H1 (cell line): ENCODE measurements around the gene ART5. TPM values are rescaled to one million over a fixed set of nuclear protein-coding genes. Genes with fewer than 3 reads are reported as not detected.

Source experiments
- CTCF ChIA-PET: fragments of 300-600 bp; sonication (Branson Sonifier 250); formaldehyde crosslinking; loops from one replicate; lab custom pipeline; 2021; ENCODE audit not compliant: partially characterized antibody; lab: Charles Lee
- POLR2A ChIA-PET: fragments of 300-600 bp; sonication (Branson Sonifier 250); formaldehyde crosslinking; loops from one replicate; lab custom pipeline; 2021; ENCODE audit warnings: inconsistent platforms; ENCODE audit not compliant: partially characterized antibody; lab: Charles Lee
- DNase-seq, 2 experiments: peaks; one replicate each; pipeline versions ENCODE4 v3.0.0 to v3.0.0-alpha.2; 2010 to 2022; ENCODE audit warnings: low spot score in 2 of 2, low read depth in 1 of 2, mixed read lengths in 1 of 2
- FAIRE-seq: peaks from 2 replicates; lab custom pipeline; 2011; peaks lifted over from hg19 to GRCh38; lab: Jason Lieb, UNC
- H2AFZ ChIP-seq: 2 replicates; pipeline ENCODE4 v1.8.1; 2012; ENCODE audit warnings: low read length, inconsistent platforms
- H2AK5ac ChIP-seq: 2 replicates; pipeline ENCODE4 v1.6.1; 2013; ENCODE audit warnings: low read depth, low read length
- H2BK120ac ChIP-seq: replicated peaks from 2 replicates; pipeline ENCODE3; 2013; ENCODE audit warnings: low read depth, low read length, inconsistent platforms
- H2BK12ac ChIP-seq: 2 replicates; pipeline ENCODE4 v1.6.1; 2013; ENCODE audit warnings: low read depth, low read length
- H2BK15ac ChIP-seq: 2 replicates; pipeline ENCODE4 v1.6.1; 2013; ENCODE audit warnings: low read length
- H2BK20ac ChIP-seq: 2 replicates; pipeline ENCODE4 v1.6.1; 2013; ENCODE audit warnings: low read length
- H2BK5ac ChIP-seq: 2 replicates; pipeline ENCODE4 v1.6.1; 2013; ENCODE audit warnings: low read depth, low read length
- H3K14ac ChIP-seq: 2 replicates; pipeline ENCODE4 v1.6.1; 2013; ENCODE audit warnings: inconsistent platforms; ENCODE audit not compliant: insufficient read length
- H3K18ac ChIP-seq: 2 replicates; pipeline ENCODE4 v1.6.1; 2013; ENCODE audit warnings: low read length; ENCODE audit errors: extremely low read depth
- H3K23ac ChIP-seq: 2 replicates; pipeline ENCODE4 v1.6.1; 2013; ENCODE audit warnings: inconsistent platforms; ENCODE audit not compliant: insufficient read length
- H3K23me2 ChIP-seq: 2 replicates; pipeline ENCODE4 v1.6.1; 2013; ENCODE audit warnings: low read depth, low read length
- H3K27ac ChIP-seq: 2 replicates; pipeline ENCODE4 v1.6.1; 2011; ENCODE audit warnings: low read depth, low read length, inconsistent platforms
- H3K27me3 ChIP-seq, 4 experiments: replicated peaks in 1 of 4; 1 replicate in 1 of 4; 2 replicates in 3 of 4; pipeline versions ENCODE4 v1.6.1 to v1.8.1; 2011 to 2013; ENCODE audit warnings: low read length in 3 of 4, mild to moderate bottlenecking in 3 of 4, inconsistent platforms in 2 of 4, mixed read lengths in 2 of 4, moderate library complexity in 1 of 4; ENCODE audit not compliant: control insufficient read depth in 3 of 4, insufficient read depth in 3 of 4; ENCODE audit errors: extremely low read depth in 1 of 4
- H3K36me3 ChIP-seq, 4 experiments: 2 replicates each; pipeline versions ENCODE4 v1.6.1 to v1.8.1; 2011 to 2013; ENCODE audit warnings: mild to moderate bottlenecking in 4 of 4, low read length in 3 of 4, moderate library complexity in 2 of 4, control low read depth in 1 of 4, inconsistent platforms in 1 of 4; ENCODE audit not compliant: insufficient read depth in 4 of 4, control insufficient read depth in 2 of 4
- H3K4ac ChIP-seq: replicated peaks from 2 replicates; pipeline ENCODE3; 2013; ENCODE audit warnings: low read length, low read depth, mixed read lengths, inconsistent platforms; ENCODE audit not compliant: insufficient read length
- H3K4me1 ChIP-seq, 4 experiments: replicated peaks in 1 of 4; 1 replicate in 1 of 4; 2 replicates in 3 of 4; pipeline versions ENCODE4 v1.6.1 to v1.8.1; 2011 to 2013; ENCODE audit warnings: low read length in 3 of 4, inconsistent platforms in 2 of 4, mixed read lengths in 1 of 4; ENCODE audit not compliant: insufficient read depth in 4 of 4, control insufficient read depth in 3 of 4
- H3K4me2 ChIP-seq, 2 experiments: 2 replicates each; pipeline versions ENCODE4 v1.6.1 to v1.8.1; 2011 to 2013; ENCODE audit warnings: low read depth in 2 of 2, low read length in 2 of 2, control low read depth in 1 of 2, inconsistent platforms in 1 of 2, mild to moderate bottlenecking in 1 of 2; ENCODE audit not compliant: insufficient read depth in 1 of 2
- H3K4me3 ChIP-seq, 4 experiments: fragments of 200-600, 300-600 bp in 1 of 4; sonication (generic), shearing (Covaris generic), sonication (Bioruptor Twin) in 1 of 4; 2 replicates each; pipeline versions ENCODE4 v1.5.1 to v1.8.1; 2011 to 2016; ENCODE audit warnings: low read length in 4 of 4, low read depth in 3 of 4, control low read depth in 2 of 4, inconsistent platforms in 2 of 4, mild to moderate bottlenecking in 2 of 4, mixed read lengths in 1 of 4, moderate library complexity in 1 of 4; ENCODE audit not compliant: insufficient read depth in 2 of 4; ENCODE audit errors: extremely low read depth in 1 of 4
- H3K56ac ChIP-seq: replicated peaks from 2 replicates; pipeline ENCODE3; 2013; ENCODE audit warnings: low read depth, mild to moderate bottlenecking, mixed read lengths, low read length, inconsistent platforms; ENCODE audit not compliant: insufficient read length
- H3K79me1 ChIP-seq: 2 replicates; pipeline ENCODE4 v1.6.1; 2013; ENCODE audit warnings: low read depth, low read length, control low read depth
- H3K79me2 ChIP-seq, 2 experiments: 2 replicates each; pipeline versions ENCODE4 v1.6.1 to v1.8.1; 2012 to 2013; ENCODE audit warnings: low read length in 2 of 2, mild to moderate bottlenecking in 2 of 2, inconsistent platforms in 1 of 2; ENCODE audit not compliant: insufficient read depth in 2 of 2, control insufficient read depth in 1 of 2
- H3K9ac ChIP-seq, 4 experiments: replicated peaks in 1 of 4; 1 replicate in 1 of 4; 2 replicates in 3 of 4; pipeline versions ENCODE4 v1.6.1 to v1.8.1; 2011 to 2013; ENCODE audit warnings: low read depth in 3 of 4, low read length in 3 of 4, control low read depth in 2 of 4, mild to moderate bottlenecking in 2 of 4, moderate library complexity in 2 of 4, inconsistent platforms in 1 of 4; ENCODE audit errors: extremely low read depth in 1 of 4
- H3K9me3 ChIP-seq, 2 experiments: 2 replicates each; pipeline versions ENCODE4 v1.6.1 to v1.8.1; 2012 to 2013; ENCODE audit warnings: mild to moderate bottlenecking in 2 of 2, moderate library complexity in 2 of 2, control low read depth in 1 of 2, inconsistent platforms in 1 of 2, low read depth in 1 of 2, low read length in 1 of 2, mixed read lengths in 1 of 2; ENCODE audit not compliant: insufficient read depth in 2 of 2
- H4K20me1 ChIP-seq, 2 experiments: replicated peaks in 1 of 2; 2 replicates each; pipeline versions ENCODE3 to v1.8.1; 2011 to 2013; ENCODE audit warnings: inconsistent platforms in 2 of 2, low read length in 2 of 2, mild to moderate bottlenecking in 1 of 2; ENCODE audit not compliant: insufficient read depth in 2 of 2, control insufficient read depth in 1 of 2
- H4K5ac ChIP-seq: 2 replicates; pipeline ENCODE4 v1.6.1; 2013; ENCODE audit warnings: low read length, low read depth, mixed read lengths, inconsistent platforms; ENCODE audit not compliant: insufficient read length
- H4K8ac ChIP-seq: 2 replicates; pipeline ENCODE4 v1.8.0; 2013; ENCODE audit warnings: mild to moderate bottlenecking, moderate library complexity, low read length, inconsistent platforms; ENCODE audit not compliant: insufficient read depth; ENCODE audit errors: extremely low read depth
- H4K91ac ChIP-seq: replicated peaks from 2 replicates; pipeline ENCODE3; 2013; ENCODE audit warnings: low read length, mixed read lengths, inconsistent platforms; ENCODE audit not compliant: insufficient read length
- NRF1 ChIP-seq: IDR thresholded peaks from 2 replicates; pipeline ENCODE4 v1.6.1; 2011; ENCODE audit warnings: mild to moderate bottlenecking, low read depth, low read length, improper control_type of control experiment
- POLR2A ChIP-seq, 2 experiments: IDR thresholded peaks; 1 replicate in 1 of 2; 2 replicates in 1 of 2; pipeline ENCODE4 v1.6.1; 2011; ENCODE audit warnings: low read depth in 2 of 2, low read length in 2 of 2, mild to moderate bottlenecking in 2 of 2; ENCODE audit errors: control extremely low read depth in 1 of 2
- WGBS, 2 experiments: shearing (Covaris generic) in 1 of 2; methylation state at CpG; one replicate each; pipeline versions ENCODE4 v1.1.6 to v1.1.7; 2013 to 2015; ENCODE audit warnings: low lambda C conversion rate in 2 of 2, mixed read lengths in 2 of 2, inconsistent platforms in 1 of 2, low coverage in 1 of 2, missing lambda C conversion rate in 1 of 2; ENCODE audit not compliant: insufficient replicate concordance in 2 of 2, insufficient coverage in 1 of 2, insufficient read length in 1 of 2; ENCODE audit errors: extremely low coverage in 1 of 2, missing lambda C conversion rate in 1 of 2; 5-methylcytosine and 5-hydroxymethylcytosine counted together
- polyA plus RNA-seq, 7 experiments: library from polyadenylated mRNA; depleted of rRNA in 3 of 7; stranded (reverse) in 5 of 7; unstranded in 2 of 7; fragments of >200 nt in 5 of 7; fragments of 200-250 nt in 2 of 7; gene quantifications; 1 replicate in 5 of 7; 2 replicates in 1 of 7; 4 replicates in 1 of 7; pipeline versions ENCODE4 v1.2.1 to v1.2.3, GENCODE V29; 2011 to 2013; ENCODE audit warnings: missing spikeins in 2 of 7, mixed read lengths in 2 of 7
- total RNA-seq: library from RNA; stranded (reverse); fragmentation: NEBNext Ultra II Directional; extraction: Animal tissue kit (Norgen Biotek cat#: 25700); gene quantifications from 2 replicates; pipeline ENCODE4 v1.2.1, GENCODE V29; 2021

The ART5 gene
- total and polyA plus RNA-seq, 2 of the 8 experiments (the other 6 are each of a cell fraction or from before 2014, with no cell fraction given): 6.0 to 7.5 TPM

DNA sequence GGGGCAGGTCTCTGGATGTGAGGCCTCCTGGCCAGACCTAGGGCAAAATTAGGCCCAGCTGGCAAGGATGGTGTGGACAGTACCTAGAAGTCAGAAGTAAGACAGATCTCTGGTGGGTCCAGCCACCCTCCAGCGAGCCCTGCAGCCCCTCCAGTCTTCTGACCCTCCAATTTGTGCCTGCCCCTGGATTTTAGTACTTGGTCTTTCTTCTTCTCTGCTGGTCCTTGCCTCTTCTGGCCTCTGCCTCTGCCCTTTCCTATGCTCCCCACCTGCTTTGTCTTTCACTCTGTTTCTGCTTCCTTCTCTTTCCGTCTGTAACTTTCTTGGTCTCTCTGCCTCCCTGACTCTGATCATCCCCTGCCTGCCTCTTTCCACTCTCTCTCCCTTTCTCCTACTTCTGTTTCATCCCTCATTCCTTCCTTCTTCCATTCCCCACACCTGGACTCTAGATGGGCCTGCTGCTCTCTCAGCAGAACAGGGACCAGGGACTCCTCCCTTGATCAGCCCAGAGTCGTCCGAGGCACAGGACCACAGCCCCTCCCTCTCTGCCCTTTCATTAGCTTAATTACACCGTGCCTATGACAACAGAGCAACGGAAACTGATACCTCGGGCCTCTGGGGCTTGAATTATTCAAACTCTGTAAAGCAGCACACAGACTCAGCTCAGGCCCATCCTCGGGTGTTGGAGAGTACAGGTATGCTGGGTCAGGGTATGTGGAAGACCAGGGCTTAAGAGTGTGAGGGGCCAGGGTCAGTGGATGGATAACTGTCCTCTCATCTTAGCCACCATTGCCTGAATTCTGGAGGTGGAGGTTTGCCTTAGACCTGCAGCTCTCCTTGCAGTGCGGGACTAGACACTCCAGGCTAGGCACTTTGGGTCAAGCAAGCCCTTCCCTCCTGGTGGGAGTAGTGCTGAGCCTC lies 29.8 kb upstream of the ART5 start, which contains the start of gene CHRNA10:
Gene CHRNA10 (minus strand): TSS at position 51 of the 921 bp plus-strand sequence. CDS start 72 bp downstream, outside the sequence.
- ChIA-PET POLR2A (interaction anchor here (1.3 to 2.0 kb wide), 2 partner anchors 9 to 29 kb away, joined by 4 to 7 read pairs; no protein-coding TSS in a partner anchor), CTCF (interaction anchor here (1.4 to 1.9 kb wide), 2 partner anchors 10 to 12 kb away, joined by 3 to 6 read pairs; no protein-coding TSS in a partner anchor)
- no peak within 1 kb of the TSS for H4K91ac ChIP-seq
- no peak for DNase-seq
- no peak within 1 kb of the TSS for H4K8ac ChIP-seq
- no peak within 1 kb of the TSS for H3K4me2 ChIP-seq
- H3K27ac ChIP-seq: peak within 1 kb of the TSS; percentile 56; the same call in 1 of the 2 replicates
- no peak within 1 kb of the TSS for H2AK5ac ChIP-seq
- no peak within 1 kb of the TSS for H2BK15ac ChIP-seq
- 91% methylated on average over 9 of the region's 9 CpGs; no CpG with 5 or more reads in 1 of the 2 experiments for WGBS, 2 experiments
- no peaks in the 10 kb centered on the region for H3K79me1 ChIP-seq
- H3K56ac ChIP-seq: no peak within 1 kb of the TSS
- no peak within 1 kb of the TSS for H2BK12ac ChIP-seq
- H2BK5ac ChIP-seq: no peak within 1 kb of the TSS
- no peak within 1 kb of the TSS for H3K9ac ChIP-seq
- no peaks in the 10 kb centered on the region for H3K27me3 ChIP-seq
- no peak within 1 kb of the TSS for H4K5ac ChIP-seq
- peaks cover 0 to 5% of the 10 kb centered on the region in 2 experiments for H4K20me1 ChIP-seq
- H3K36me3 ChIP-seq: peaks cover 17 to 37% (median 28%) of the 10 kb centered on the region in 4 experiments; a peak in 7 of 8 replicates
- no peaks in the 10 kb centered on the region for H3K4me1 ChIP-seq
- H3K23ac ChIP-seq: no peak within 1 kb of the TSS
- H3K18ac ChIP-seq: no peak within 1 kb of the TSS
- no peak within 1 kb of the TSS for H2BK120ac ChIP-seq
- no peaks in the 10 kb centered on the region for H3K23me2 ChIP-seq
- no peaks in the 10 kb centered on the region for H3K9me3 ChIP-seq
- H3K79me2 ChIP-seq: no peaks in the 10 kb centered on the region
- no peak for FAIRE-seq
- no peak within 1 kb of the TSS for H2AFZ ChIP-seq
- TF ChIP-seq NRF1: no peak
- no peak for TF ChIP-seq POLR2A (IDR thresholded peaks at IDR 0.05; ENCODE audit: control extremely low read depth in 1 of 2, low read depth in 2 of 2, low read length in 2 of 2)
- H2BK20ac ChIP-seq: no peak within 1 kb of the TSS
- no peak within 1 kb of the TSS for H3K14ac ChIP-seq
- H3K4me3 ChIP-seq: no peak within 1 kb of the TSS
- no peak within 1 kb of the TSS for H3K4ac ChIP-seq
